Measurements from ENCODE around the gene STARD10.
"Not testable (repeated sequence)": the region's sequence is repeated elsewhere in the genome, so short reads cannot be mapped to it uniquely, and the experiment has no call there.

STARD10 gene

GRCh38 chr11:72806378-72806777 is 12.5 kb upstream of the STARD10 start:
- not testable (repeated sequence) for DNase-seq

GRCh38 chr11:72805216-72805615 is 11.4 kb upstream of the STARD10 start:
- DNase-seq: no peak

GRCh38 chr11:72802822-72803221 is 9.0 kb upstream of the STARD10 start:
- no peak for DNase-seq

GRCh38 chr11:72799441-72799840 is 5.6 kb upstream of the STARD10 start:
- DNase-seq: no peak

- DNase-seq: no peak
Observed at GRCh38 chr11:72798361-72798760, 4.5 kb upstream of the STARD10 start.

GRCh38 chr11:72793076-72793424 is 797 bp downstream of the STARD10 start:
- no peak for DNase-seq

- no peak for DNase-seq
Observed at GRCh38 chr11:72792437-72793021, 1.3 kb downstream of the STARD10 start.

GRCh38 chr11:72791228-72791627 is 2.6 kb downstream of the STARD10 start:
- not testable (repeated sequence) for DNase-seq

- no peak for DNase-seq
Observed at GRCh38 chr11:72789493-72790131, 4.2 kb downstream of the STARD10 start.

GRCh38 chr11:72788241-72788640 is 5.6 kb downstream of the STARD10 start:
- no peak for DNase-seq

- peak; percentile 33 for DNase-seq
Observed at GRCh38 chr11:72787216-72788104, 6.4 kb downstream of the STARD10 start.

GRCh38 chr11:72786305-72787215 is 7.3 kb downstream of the STARD10 start:
- DNase-seq: no peak

- DNase-seq: no peak
Observed at GRCh38 chr11:72784662-72785061, 9.2 kb downstream of the STARD10 start.

GRCh38 chr11:72783144-72783905 is 10.5 kb downstream of the STARD10 start:
- DNase-seq: no peak

GRCh38 chr11:72782081-72782920 is 11.5 kb downstream of the STARD10 start:
- no peak for DNase-seq

- peak; percentile 61 for DNase-seq
Observed at GRCh38 chr11:72781313-72782080, 12.3 kb downstream of the STARD10 start.

- no peak for DNase-seq
Observed at GRCh38 chr11:72781063-72781312, 12.9 kb downstream of the STARD10 start.

GRCh38 chr11:72780296-72781062 is 13.4 kb downstream of the STARD10 start:
- no peak for DNase-seq

- DNase-seq: no peak
Observed at GRCh38 chr11:72779495-72780128, 14.2 kb downstream of the STARD10 start.
